ENCODE measurements around the gene ZFP2. TPM values are rescaled to one million over a fixed set of nuclear protein-coding genes. Genes with fewer than 3 reads are reported as not detected.

ZFP2 gene
- total and polyA plus RNA-seq, 10 of the 15 experiments (the other 5 are each of a cell fraction or from before 2014, with no cell fraction given) = 0.08 to 0.26 (median 0.10) TPM; not detected in 7

GRCh38 chr5:178940569-178941360 lies 45.1 kb downstream of the ZFP2 start, which contains the start of gene ZNF454:
TSS of gene ZNF454 (plus strand) at chr5:178941198. CDS start at chr5:178942792, 1,594 bp downstream.
- ChIA-PET CTCF (no interaction called here), RAD21 (ENCODE audit: unreplicated experiment) (no interaction called here), SMC1A (ENCODE audit: uncharacterized antibody, unreplicated experiment) (no interaction called here), POLR2A (no interaction called here)
- ATAC-seq = no peak
- Histone ChIP-seq H3K27ac (ENCODE audit: control insufficient read depth, insufficient read depth) (no peak within 1 kb of the TSS), H3K4me1 (ENCODE audit: control insufficient read depth, insufficient read depth, low read length) (no peaks in the 10 kb centered on the region), H3K4me2 (ENCODE audit: control insufficient read depth, insufficient read depth) (no peak within 1 kb of the TSS), H4K20me1 (ENCODE audit: control insufficient read depth, insufficient read depth) (no peaks in the 10 kb centered on the region), H3K79me2 (ENCODE audit: control insufficient read depth, insufficient read depth, low read length) (no peaks in the 10 kb centered on the region), H3K9ac (ENCODE audit: control insufficient read depth, insufficient read depth, low read length) (no peak within 1 kb of the TSS), H2AFZ (ENCODE audit: control insufficient read depth, low read depth, low read length) (no peak within 1 kb of the TSS), H3K36me3 (ENCODE audit: control insufficient read depth in 2 of 2, insufficient read depth in 2 of 2, low read length in 1 of 2) (no peaks in the 10 kb centered on the region), H3K4me3 (no peak within 1 kb of the TSS), H3K9me3 (replicated peaks; ENCODE audit: control insufficient read depth, insufficient read depth, low read length) (peaks cover 13% of the 10 kb centered on the region; the same call in 2 of the 3 replicates), H3K27me3 (replicated peaks in 1 of 2; ENCODE audit: control insufficient read depth in 2 of 2, insufficient read depth in 2 of 2, low read length in 1 of 2) (no peaks in the 10 kb centered on the region)
- 70% methylated on average over 67 of the region's 69 CpGs for WGBS (ENCODE audit: insufficient coverage, insufficient replicate concordance, low lambda C conversion rate, missing lambda C conversion rate)
- DNase-seq (ENCODE audit: low read depth, low spot score) = no peak
- in situ Hi-C loops (cut with MboI) = no loop called here
- no peak for FAIRE-seq
- intact Hi-C loops (cut with micrococcal nuclease; ENCODE audit: unreplicated experiment) = no loop called here
- no TSS peak for BruUV-seq (replicated peaks)
- TF ChIP-seq ZBTB4 (CRISPR knock-in tag; IDR thresholded peaks at IDR 0.05) = no peak
- no peak for TF ChIP-seq SPI1 (IDR thresholded peaks at IDR 0.05; ENCODE audit: borderline replicate concordance, insufficient read depth, low read depth, low read length)
- no peak for TF ChIP-seq HDAC2 (IDR thresholded peaks at IDR 0.05)
- TF ChIP-seq FOXM1 (IDR thresholded peaks at IDR 0.05; ENCODE audit: low read depth, low read length) = no peak
- no peak for TF ChIP-seq PAX5 (IDR thresholded peaks at IDR 0.05; ENCODE audit: borderline replicate concordance, low read depth, low read length)
- no peak for TF ChIP-seq RELB (IDR thresholded peaks at IDR 0.05; ENCODE audit: low read depth)
- no peak for TF ChIP-seq SREBF2 (IDR thresholded peaks at IDR 0.05; ENCODE audit: low read length)
- TF ChIP-seq RELA (IDR thresholded peaks at IDR 0.05; ENCODE audit: borderline replicate concordance, partially characterized antibody) = no peak
- TF ChIP-seq USF2 (IDR thresholded peaks at IDR 0.05; ENCODE audit: borderline replicate concordance, low read depth, low read length) = no peak
- TF ChIP-seq ZZZ3 (IDR thresholded peaks at IDR 0.05; ENCODE audit: control insufficient read depth, insufficient read length, low read depth) = no peak
- no peak for TF ChIP-seq ZSCAN29 (IDR thresholded peaks at IDR 0.05)
- no peak for TF ChIP-seq RUNX3 (IDR thresholded peaks at IDR 0.05; ENCODE audit: low read length)
- TF ChIP-seq ZNF622 (IDR thresholded peaks at IDR 0.05) = no peak
- no peak for TF ChIP-seq ELK1 (IDR thresholded peaks at IDR 0.05; ENCODE audit: low read depth, low read length)
- no peak for TF ChIP-seq TARDBP (IDR thresholded peaks at IDR 0.05; ENCODE audit: borderline replicate concordance)
- no peak for TF ChIP-seq NFYB (IDR thresholded peaks at IDR 0.05; ENCODE audit: insufficient read depth, low read depth, low read length)

All from GM12878 (cell line).